OCI-LY1 (cell line): ENCODE results near the gene OARD1.

Experiments
- H2AFZ ChIP-seq: fragments of 200-600 bp; sonication (generic), shearing (Covaris generic); 2 replicates; pipeline ENCODE4 v1.6.0; 2014; ENCODE audit warnings: antibody characterized with exemption, mild to moderate bottlenecking, low read length
- H3F3A ChIP-seq: fragments of 200-600 bp; sonication (generic), shearing (Covaris generic); 2 replicates; pipeline ENCODE4 v1.6.0; 2014; ENCODE audit warnings: mild to moderate bottlenecking, antibody characterized with exemption, low read length, moderate library complexity; ENCODE audit not compliant: insufficient read depth
- H3K27ac ChIP-seq: fragments of 200-600 bp; sonication (generic); 2 replicates; pipeline ENCODE4 v1.5.1; 2014; ENCODE audit warnings: low read length, mixed run types, mild to moderate bottlenecking, low read depth; ENCODE audit not compliant: poor library complexity, severe bottlenecking
- H3K27me3 ChIP-seq: fragments of 200-600 bp; sonication (generic); 2 replicates; pipeline ENCODE4 v1.6.0; 2014; ENCODE audit warnings: antibody characterized with exemption, mild to moderate bottlenecking, low read length, moderate library complexity; ENCODE audit not compliant: insufficient read depth
- H3K36me3 ChIP-seq: fragments of 200-600 bp; sonication (generic); 2 replicates; pipeline ENCODE4 v1.6.1; 2014; ENCODE audit warnings: mild to moderate bottlenecking, antibody characterized with exemption, low read length, moderate library complexity, mixed read lengths; ENCODE audit not compliant: insufficient read depth
- H3K4me1 ChIP-seq: fragments of 200-600 bp; sonication (generic); 2 replicates; pipeline ENCODE4 v1.5.1; 2014; ENCODE audit warnings: mild to moderate bottlenecking, low read length, moderate library complexity; ENCODE audit not compliant: insufficient read depth, severe bottlenecking
- H3K4me2 ChIP-seq: fragments of 200-600 bp; sonication (generic), shearing (Covaris generic); 2 replicates; pipeline ENCODE4 v1.6.1; 2014; ENCODE audit warnings: low read length
- H3K4me3 ChIP-seq: fragments of 200-600 bp; sonication (generic); 2 replicates; pipeline ENCODE4 v1.5.1; 2014; ENCODE audit warnings: low read length, low read depth, mild to moderate bottlenecking, mixed read lengths; ENCODE audit not compliant: poor library complexity, severe bottlenecking
- H3K79me2 ChIP-seq: fragments of 200-600 bp; shearing (Covaris generic); 2 replicates; pipeline ENCODE4 v1.6.1; 2016; ENCODE audit warnings: mixed run types, low read length, mixed read lengths; ENCODE audit not compliant: insufficient read depth
- H3K9ac ChIP-seq: fragments of 200-600 bp; sonication (generic), shearing (Covaris generic); 2 replicates; pipeline ENCODE4 v1.6.1; 2014; ENCODE audit warnings: mild to moderate bottlenecking, low read length, mixed read lengths
- H3K9me2 ChIP-seq: fragments of 200-600 bp; sonication (generic), shearing (Covaris generic); 2 replicates; pipeline ENCODE4 v1.6.1; 2014; ENCODE audit warnings: low read depth, mild to moderate bottlenecking, low read length, mixed read lengths
- H3K9me3 ChIP-seq: fragments of 200-600 bp; shearing (Covaris generic); 2 replicates; pipeline ENCODE4 v1.6.1; 2014; ENCODE audit warnings: low read length, mixed read lengths
- H4K20me1 ChIP-seq: fragments of 200-600 bp; sonication (generic), shearing (Covaris generic); 2 replicates; pipeline ENCODE4 v1.6.0; 2016; ENCODE audit warnings: mild to moderate bottlenecking, low read length; ENCODE audit not compliant: insufficient read depth
- EZH2 ChIP-seq: fragments of 200-600 bp; sonication (generic), shearing (Covaris generic); IDR thresholded peaks from 2 replicates; pipeline ENCODE4 v1.8.0; 2017; ENCODE audit warnings: borderline replicate concordance, mixed run types, mild to moderate bottlenecking, antibody characterized with exemption, low read length, moderate library complexity, mixed read lengths
- TF ChIP-seq, protein P1 (sequence below): fragments of 200-600 bp; sonication (generic), shearing (Covaris generic); IDR thresholded peaks from 2 replicates; pipeline ENCODE4 v1.5.1; 2017; ENCODE audit warnings: mild to moderate bottlenecking, antibody characterized with exemption, low read length, moderate library complexity, mixed read lengths

Gene OARD1

GRCh38 chr6:41047745-41048732, 24.1 kb downstream of the OARD1 start:
- Histone ChIP-seq H3K4me1 (peaks cover 19% of the 10 kb centered on the region), H3K9ac (no peak overlapping the region), H4K20me1 (no peaks in the 10 kb centered on the region), H3K4me2 (no peak overlapping the region), H3K27ac (no peak overlapping the region), H3K4me3 (no peak overlapping the region), H3K36me3 (no peaks in the 10 kb centered on the region), H3K9me3 (no peaks in the 10 kb centered on the region), H3F3A (no peaks in the 10 kb centered on the region), H3K27me3 (no peaks in the 10 kb centered on the region), H3K9me2 (no peaks in the 10 kb centered on the region), H2AFZ (no peak overlapping the region), H3K79me2 (no peaks in the 10 kb centered on the region)
- TF ChIP-seq, protein P1, sequence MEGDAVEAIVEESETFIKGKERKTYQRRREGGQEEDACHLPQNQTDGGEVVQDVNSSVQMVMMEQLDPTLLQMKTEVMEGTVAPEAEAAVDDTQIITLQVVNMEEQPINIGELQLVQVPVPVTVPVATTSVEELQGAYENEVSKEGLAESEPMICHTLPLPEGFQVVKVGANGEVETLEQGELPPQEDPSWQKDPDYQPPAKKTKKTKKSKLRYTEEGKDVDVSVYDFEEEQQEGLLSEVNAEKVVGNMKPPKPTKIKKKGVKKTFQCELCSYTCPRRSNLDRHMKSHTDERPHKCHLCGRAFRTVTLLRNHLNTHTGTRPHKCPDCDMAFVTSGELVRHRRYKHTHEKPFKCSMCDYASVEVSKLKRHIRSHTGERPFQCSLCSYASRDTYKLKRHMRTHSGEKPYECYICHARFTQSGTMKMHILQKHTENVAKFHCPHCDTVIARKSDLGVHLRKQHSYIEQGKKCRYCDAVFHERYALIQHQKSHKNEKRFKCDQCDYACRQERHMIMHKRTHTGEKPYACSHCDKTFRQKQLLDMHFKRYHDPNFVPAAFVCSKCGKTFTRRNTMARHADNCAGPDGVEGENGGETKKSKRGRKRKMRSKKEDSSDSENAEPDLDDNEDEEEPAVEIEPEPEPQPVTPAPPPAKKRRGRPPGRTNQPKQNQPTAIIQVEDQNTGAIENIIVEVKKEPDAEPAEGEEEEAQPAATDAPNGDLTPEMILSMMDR = no peak
- TF ChIP-seq EZH2 = no peak

GRCh38 chr6:41047306-41047705, 24.9 kb downstream of the OARD1 start:
- TF ChIP-seq, protein P1 = no peak
- TF ChIP-seq EZH2 = no peak
- Histone ChIP-seq H2AFZ (no peak overlapping the region), H3K4me2 (no peak overlapping the region), H3K79me2 (no peaks in the 10 kb centered on the region), H3K27ac (no peak overlapping the region), H3K36me3 (no peaks in the 10 kb centered on the region), H3K4me1 (peaks cover 11% of the 10 kb centered on the region), H3K9me2 (no peaks in the 10 kb centered on the region), H3K4me3 (no peak overlapping the region), H4K20me1 (no peaks in the 10 kb centered on the region), H3K9ac (no peak overlapping the region), H3F3A (no peaks in the 10 kb centered on the region), H3K9me3 (no peaks in the 10 kb centered on the region), H3K27me3 (no peaks in the 10 kb centered on the region)

- Histone ChIP-seq H3K36me3 (no peaks in the 10 kb centered on the region), H3K27me3 (no peaks in the 10 kb centered on the region), H3K4me1 (no peaks in the 10 kb centered on the region), H2AFZ (no peak overlapping the region), H3F3A (no peaks in the 10 kb centered on the region), H4K20me1 (no peaks in the 10 kb centered on the region), H3K9me3 (no peaks in the 10 kb centered on the region), H3K9me2 (no peaks in the 10 kb centered on the region), H3K4me3 (no peak overlapping the region), H3K79me2 (no peaks in the 10 kb centered on the region), H3K9ac (no peak overlapping the region), H3K4me2 (no peak overlapping the region), H3K27ac (no peak overlapping the region)
- TF ChIP-seq, protein P1 = no peak
- TF ChIP-seq EZH2 = no peak
Measured at GRCh38 chr6:41046084-41046483, 26.1 kb downstream of the OARD1 start.
